HG02610 (cell line): ENCODE measurements around the gene MMP14.
"Not testable (repeated sequence)": the region's sequence is repeated elsewhere in the genome, so short reads cannot be mapped to it uniquely, and the experiment has no call there.

Source experiments
- ATAC-seq: cut with Tn5 transposase; IDR thresholded peaks from one replicate; pipeline ENCODE4 v1.9.1; 2021; ENCODE audit warnings: mild to moderate bottlenecking, moderate library complexity; ENCODE audit not compliant: unreplicated experiment

The MMP14 gene

DNA sequence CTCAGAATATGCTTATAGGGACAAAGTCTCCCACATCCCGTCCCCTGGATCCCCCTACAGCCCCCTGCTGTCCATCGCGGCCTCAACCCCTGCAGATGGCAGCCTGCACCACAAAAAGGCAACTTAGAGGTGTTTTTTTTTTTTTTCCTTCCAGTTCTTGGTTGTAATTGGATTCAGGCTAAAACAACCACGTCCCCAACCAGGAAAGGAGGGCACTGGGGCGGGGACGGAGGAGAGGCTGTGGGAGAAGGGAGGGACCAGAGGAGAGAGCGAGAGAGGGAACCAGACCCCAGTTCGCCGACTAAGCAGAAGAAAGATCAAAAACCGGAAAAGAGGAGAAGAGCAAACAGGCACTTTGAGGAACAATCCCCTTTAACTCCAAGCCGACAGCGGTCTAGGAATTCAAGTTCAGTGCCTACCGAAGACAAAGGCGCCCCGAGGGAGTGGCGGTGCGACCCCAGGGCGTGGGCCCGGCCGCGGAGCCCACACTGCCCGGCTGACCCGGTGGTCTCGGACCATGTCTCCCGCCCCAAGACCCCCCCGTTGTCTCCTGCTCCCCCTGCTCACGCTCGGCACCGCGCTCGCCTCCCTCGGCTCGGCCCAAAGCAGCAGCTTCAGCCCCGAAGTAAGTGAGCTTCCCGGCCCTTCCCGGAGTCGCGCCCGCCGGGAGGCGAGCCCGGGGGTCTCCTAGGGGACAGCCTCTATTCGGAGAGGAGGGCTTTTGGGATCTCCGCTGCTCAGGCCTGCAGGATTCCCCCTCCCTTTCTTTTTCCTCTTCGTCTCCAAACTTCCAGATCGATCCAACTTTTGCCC lies at the start of gene MMP14:
Gene MMP14 (plus strand): TSS at position 285 of the 813 bp plus-strand sequence. CDS start 233 bp downstream, at position 518.
- ATAC-seq: no peak

DNA sequence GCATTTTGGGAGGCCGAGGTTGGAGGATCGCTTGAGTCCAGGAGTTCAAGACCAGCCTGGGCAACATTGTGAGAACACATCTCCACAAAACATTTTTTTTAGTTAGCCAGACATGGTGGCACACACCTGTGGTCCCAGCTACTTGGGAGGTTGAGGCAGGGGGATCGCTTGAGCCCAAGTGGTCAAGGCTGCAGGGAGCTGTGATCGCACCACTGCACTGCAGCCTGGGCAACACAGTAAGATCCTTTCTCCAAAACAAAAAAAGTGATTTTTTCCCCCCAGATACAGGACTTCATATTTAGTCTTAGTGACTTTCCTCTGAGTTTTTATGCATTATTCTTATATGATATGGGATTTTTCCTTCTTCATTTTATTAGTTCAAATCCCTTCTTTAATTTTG lies 49.7 kb upstream of the MMP14 start:
- no peak for ATAC-seq

DNA sequence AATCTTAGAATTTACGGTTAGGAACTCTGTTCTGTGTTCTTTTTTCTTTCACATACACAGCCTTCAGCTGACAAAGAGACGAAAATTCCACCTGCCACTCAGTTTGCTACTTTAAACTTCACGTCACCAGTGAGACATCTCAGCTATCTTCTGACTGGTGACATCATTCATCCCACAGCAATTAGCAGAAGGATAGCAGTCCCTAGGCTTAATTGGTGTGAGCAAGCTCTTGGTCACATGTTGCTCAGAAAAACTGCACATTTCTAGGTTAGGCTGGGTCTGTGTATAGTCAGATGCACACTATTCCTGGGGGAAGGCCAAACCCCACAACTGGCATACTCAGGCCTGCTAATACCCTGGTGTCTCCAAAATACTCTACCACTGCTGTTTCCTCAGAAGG lies 45.1 kb upstream of the MMP14 start:
- no peak for ATAC-seq

DNA sequence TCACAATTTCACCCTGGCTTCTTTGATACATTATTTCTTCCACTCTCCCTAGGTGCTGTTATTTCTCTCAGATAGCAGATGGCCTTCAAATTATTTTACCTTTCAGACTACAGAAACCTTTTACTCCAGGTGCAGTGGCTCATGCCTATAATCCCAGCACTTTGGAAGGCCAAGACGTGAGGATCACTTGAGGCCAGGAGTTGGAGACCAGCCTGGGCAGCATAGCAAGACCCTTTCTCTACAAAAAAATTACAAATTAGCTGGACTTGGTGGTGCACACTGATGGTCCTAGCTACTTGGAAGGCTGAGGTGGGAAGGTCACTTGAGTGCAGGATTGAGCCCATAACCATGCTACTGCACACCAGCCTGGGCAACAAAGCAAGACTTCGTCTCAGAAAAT lies 44.2 kb upstream of the MMP14 start:
- no peak for ATAC-seq

DNA sequence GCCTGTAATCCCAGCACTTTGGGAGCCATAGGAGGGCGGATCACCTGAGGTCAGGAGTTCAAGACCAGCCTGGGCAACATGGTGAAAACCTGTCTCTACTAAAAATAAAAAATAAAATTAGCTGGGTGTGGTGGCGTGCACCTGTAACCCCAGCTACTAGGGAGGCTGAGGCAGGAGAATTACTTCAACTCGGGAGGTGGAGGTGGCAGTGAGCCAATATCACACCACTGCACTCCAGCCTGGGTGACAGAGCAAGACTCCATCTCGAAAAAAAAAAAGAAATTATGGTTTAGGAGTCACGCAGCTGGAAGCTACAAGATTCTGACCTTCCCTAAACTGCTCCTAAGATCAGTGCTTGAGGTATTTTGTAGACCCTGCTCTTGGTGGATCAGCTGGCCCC lies 42.8 kb upstream of the MMP14 start:
- ATAC-seq: not testable (repeated sequence)

DNA sequence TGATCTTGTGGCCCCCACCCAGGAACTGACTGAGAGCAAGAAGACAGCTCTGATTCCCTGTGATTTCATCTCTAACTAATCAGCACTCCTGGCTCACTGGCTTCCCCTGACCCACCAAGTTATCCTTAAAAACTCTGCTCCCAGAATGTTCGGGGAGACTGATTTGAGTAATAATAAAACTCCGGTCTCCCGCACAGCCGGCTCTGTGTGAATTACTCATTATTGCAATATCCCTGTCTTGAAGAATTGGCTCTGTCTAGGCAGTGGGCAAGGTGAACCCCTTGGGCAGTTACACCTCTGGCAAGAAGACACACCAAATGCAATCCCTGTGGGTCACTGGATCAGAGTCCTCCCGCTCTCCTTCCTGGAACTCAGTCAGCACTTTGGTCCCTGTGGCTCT lies 42.4 kb upstream of the MMP14 start:
- no peak for ATAC-seq

DNA sequence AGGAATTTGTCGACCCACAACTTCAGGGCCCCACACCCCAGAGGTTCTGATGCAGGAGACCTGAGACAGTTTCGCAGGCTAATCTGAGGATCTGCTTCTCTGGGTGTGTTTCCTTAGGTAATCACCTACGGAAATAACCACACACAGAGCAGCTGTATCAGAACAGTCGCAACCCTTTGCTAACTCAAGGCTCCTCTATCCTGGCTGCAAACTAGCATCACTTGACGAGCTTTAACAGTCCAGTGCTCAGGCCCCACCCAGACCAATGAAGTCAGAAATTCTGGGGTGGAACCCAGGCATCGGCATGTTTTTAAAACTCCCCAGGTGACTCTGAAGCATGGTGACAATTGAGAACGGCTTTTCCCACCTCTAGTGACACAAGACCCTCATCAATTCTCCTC lies 41.8 kb upstream of the MMP14 start:
- ATAC-seq: peak; percentile 74

DNA sequence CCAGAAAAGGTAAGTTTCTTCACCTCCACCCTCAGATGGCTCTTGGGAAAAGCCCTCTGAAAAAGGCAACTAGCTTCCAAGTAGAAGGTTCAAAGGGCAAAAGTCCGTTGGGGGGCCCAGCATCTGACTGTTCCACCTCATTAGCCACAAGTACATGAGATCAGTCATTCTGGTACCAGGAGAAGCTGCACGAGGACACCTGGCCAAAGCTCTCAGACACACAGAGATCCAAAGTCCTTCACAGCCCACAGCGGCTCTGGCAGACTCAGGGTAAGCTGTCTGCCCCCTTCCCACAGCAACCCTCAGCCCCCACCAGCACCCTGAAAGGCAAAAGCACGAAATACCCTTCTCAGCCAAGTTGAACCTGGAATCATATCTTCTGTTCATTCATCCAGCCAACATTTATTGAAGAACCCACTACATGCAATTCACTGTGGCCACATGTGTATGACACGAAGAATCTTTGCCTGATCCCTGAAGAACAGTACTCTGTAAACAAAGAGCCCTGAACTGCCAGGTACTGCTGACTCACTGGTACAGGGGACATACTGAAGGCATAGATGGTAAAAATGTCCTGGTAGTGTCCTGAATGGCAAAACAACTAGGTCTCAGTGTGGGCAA lies 40.2 kb upstream of the MMP14 start:
- ATAC-seq: peak; percentile 42

DNA sequence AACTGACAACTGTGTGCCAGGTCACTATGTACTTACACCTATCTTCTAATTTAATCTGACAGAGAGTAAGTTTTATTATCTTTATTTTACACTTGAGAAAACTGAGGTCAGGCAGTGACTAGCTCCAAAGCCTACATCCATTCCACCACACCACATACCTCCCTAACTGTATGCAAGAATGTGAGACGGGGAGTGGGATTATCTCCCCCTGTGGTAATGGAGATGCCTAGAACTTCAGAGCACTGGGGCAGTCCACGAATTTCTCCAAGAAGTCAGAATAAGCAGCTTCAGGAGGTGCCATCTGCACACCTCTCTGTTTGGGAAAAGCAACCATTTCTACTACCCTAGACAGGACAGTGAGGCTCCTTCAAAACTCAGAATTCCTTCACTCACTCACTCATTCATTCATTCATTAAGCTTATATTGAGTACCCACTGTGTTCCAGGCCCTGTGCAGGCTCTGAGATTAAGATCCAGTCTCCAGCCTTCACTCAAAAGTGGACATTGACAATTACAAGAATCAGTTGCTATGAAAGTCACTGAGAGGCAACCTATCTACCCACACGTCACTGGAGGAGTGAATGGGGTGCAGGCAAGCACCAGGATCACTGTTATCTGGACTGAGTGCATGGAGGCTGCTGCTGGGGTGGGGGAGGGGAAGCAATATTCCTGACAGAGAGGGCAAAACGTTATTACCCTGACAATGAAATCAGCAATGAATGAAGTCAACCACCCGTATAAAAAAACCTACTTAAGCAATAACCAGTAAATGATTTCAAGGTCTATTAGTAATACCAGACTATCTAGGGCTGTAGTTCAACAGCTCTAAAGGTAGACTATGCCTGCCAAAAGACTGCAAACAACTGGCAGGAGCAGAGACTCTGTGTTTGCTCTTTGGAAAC lies 39.1 kb upstream of the MMP14 start:
- no peak for ATAC-seq

DNA sequence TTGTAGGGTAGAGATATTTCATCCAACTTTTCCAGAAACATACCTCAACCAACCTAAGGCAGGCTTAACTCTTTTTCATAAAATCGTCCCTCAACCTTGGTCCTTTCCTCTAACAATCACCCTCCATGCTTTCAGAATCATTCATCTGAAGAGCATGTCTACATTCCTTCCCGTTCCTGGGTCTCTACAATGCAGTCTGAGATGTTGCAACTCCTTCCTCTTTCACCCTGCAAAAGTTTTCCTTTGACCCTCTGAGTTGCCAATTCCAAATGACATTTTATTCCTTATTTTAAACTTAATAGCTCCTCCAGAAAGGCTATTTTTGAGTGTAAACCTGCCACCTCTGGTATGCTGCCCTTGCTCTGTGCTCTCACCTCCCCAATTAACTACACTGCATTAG lies 37.9 kb upstream of the MMP14 start:
- ATAC-seq: no peak

DNA sequence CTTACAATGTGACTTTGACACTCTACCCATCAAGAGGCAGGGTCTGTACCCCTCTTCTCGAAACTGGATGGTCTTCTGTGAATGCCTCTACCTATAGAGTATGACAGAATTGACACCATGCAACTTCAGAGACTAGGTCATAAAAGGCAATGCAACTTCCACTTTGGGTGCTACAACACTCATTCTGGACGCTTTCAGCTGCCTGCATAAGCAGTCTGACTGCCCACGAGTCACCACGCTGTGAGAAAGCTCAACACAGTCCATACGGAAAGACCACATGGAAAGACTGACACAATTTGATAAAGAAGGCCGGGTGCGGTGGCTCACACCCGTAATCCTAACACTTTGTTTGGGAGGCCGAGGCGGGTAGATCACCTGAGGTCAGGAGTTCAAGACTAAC lies 36.0 kb upstream of the MMP14 start:
- ATAC-seq: no peak

DNA sequence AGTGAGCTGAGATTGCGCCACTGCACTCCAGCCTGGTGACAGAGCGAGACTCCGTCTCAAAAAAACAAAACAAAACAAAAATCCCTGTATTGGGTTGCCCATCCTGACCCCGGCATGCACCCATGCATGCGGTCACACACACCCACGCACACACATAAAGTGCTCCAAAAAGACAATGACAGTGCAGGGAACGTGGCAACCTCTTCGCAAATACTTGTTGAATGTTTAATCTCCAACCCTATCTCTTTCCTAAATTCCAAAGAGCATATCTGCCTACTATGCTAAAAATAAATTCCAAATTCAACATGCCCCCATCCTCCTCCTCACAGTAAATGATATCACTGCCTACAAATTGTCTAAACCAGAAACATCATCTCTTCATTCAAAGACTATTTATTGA lies 34.7 kb upstream of the MMP14 start:
- no peak for ATAC-seq

DNA sequence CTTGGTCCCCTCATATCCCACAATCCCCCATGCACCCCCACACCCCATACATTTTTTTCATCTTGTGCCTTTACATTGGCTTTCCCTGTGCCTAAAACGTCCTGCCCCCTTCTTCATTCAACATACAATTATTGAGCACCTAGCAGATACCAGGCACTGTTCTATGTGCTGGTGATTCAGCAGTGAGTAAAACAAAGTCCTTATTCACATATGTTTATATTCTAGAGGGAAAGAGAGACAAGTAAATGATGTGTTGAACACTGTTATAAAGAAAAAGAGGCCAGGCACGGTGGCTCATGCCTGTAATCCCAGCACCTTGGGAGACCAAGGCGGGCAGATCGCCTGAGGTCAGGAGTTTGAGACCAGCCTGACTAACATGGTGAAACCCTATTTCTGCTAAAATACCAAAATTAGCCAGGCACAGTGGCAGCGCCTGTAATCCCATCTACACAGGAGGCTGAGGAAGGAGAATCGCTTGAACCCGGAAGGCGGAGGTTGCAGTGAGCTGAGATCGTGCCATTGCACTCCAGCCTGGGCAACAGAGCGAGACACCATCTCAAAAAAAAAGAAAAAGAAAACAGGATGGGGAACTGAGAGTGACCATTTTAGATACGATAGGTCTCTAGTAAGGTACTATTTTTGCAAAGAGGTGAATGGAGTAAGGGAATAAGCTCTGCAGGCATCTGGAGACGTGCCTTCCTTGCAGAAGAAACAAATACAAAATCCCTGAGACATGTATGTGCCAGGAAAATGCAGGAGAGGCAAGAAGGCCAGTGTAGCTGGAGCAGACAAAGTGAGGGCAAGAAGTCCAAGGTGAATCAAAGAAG lies 33.3 kb upstream of the MMP14 start:
- peak; percentile 63 for ATAC-seq

DNA sequence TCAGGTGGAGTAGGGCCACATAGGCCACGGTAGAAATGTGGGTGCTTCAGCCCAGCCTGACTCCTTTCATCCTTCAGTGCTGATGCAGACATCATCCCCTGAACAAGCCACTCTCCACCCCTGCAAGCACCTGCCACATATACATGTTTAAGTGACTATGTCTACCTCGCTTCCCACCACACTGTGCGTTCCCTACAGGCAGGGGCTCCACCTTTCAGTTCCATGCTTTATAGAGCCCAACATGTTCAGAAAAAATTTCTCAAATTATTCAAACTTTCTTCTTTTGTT lies 32.8 kb upstream of the MMP14 start:
- ATAC-seq: peak; percentile 46

DNA sequence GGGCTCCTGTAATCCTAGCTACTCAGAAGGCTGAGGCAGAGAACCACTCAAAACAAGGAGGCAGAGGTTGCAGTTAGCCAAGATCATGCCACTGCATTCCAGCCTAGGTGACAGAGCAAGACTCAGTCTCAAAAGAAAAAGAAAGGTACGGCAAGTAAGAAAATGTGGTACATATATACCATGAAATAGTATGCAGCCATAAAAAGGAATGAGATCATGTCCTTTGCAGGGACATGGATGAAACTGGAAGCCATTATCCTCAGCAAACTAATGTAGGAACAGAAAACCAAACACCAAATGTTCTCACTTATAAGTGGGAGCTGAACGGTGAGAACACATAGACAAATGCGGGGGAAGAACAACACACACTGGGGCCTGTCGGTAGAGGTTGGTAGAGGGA lies 31.1 kb upstream of the MMP14 start:
- ATAC-seq: not testable (repeated sequence)

DNA sequence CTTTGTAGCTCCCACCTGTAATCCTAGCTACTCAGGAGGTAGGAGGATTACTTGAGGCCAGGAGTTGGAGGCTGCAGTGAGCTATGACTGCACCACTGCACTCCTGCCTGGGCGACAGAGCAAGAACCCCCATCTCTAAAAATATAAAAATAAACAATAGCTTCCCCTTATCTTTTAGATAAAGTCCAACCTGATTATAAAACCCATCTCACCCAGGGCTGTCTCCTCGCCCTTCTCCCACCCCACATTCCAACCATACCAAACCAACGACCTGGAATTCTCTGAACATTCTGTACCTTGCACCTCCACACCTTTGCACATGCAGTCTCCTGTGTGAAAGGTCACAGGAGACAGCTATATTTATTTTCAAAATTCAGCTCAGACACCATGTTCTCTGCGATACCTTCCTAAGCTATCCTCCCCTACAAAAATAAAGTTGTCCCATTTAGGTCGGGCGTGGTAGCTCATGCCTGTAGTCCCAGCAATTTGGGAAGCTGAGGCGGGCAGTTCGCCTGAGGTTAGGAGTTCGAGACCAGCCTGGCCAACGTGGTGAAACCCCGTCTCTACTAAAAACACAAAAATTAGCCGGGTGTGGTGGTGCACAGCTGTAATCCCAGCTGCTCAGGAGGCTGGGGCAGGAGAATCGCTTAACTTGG lies 28.8 kb upstream of the MMP14 start:
- ATAC-seq: no peak

DNA sequence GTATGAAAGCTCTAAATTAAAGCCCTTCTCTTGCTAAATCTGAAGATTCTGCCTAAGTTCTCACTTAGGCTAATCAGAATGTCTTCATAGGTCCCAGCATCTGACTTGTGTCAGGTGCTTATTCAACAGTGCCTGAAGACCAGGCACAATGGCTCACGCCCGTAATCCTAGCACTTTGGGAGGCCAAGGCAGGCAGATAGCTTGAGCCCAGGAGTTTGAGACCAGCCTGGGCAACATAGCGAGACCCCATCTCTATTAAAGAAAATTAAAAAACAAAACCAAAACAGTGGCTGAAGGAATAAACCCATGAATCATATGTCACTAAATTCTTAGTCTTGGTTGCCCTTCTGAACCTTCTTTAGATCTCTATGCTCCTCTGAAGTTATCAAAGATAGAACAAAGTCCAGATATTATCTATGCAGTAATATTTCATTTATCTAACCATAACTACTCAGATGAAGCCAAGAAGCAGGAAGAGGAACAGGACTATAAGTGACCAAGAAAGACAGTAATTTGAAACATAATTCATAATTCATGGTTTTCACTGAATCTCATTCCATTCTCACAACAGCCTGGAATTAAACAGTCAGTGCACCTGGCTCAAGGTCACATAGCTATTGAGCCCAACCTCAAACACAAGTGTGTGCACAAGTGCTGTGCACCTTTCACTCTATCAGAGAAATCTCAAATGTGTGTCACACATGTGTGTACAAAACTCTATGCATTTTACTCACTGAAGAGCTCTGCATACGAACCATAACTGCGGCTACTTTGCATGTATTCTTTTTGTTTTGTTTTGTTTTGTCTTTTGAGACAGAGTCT lies 27.8 kb upstream of the MMP14 start:
- no peak for ATAC-seq

DNA sequence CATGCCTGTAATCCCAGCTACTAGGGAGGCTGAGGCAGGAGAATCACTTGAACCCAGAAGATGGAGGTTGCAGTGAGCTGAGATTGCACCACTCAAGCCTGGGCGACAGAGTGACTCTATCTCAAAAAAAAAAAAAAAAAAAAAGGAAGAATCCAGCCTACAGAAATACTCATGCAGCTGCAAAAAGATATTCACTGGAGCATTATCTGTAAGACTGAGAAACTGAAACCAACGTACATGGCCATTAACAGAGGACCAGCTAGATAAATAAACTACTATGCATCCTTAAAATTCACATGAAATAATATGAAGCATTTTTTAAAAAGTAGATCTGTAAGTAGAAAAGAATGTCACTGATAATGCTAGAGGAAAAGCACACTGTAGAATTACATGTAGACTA lies 24.7 kb upstream of the MMP14 start:
- ATAC-seq: no peak

DNA sequence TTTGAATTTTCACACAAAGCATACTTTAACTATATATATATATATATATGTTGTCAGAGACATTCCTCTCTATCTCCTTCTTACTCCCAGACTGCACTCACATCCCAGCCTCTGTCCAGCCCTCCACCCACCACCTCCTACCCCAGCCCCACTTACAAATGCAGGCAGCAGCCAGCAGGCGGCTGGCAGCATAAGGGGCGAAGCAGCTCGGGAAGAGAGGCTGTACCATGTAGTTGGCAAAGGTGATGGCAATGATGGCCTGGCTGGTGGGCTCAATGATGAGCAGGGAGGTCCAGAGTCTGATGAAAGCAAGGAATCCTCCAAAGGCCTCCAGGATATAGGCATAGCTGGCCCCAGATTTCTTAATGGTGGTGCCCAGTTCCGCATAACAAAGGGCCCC lies 23.6 kb upstream of the MMP14 start:
- ATAC-seq: no peak

DNA sequence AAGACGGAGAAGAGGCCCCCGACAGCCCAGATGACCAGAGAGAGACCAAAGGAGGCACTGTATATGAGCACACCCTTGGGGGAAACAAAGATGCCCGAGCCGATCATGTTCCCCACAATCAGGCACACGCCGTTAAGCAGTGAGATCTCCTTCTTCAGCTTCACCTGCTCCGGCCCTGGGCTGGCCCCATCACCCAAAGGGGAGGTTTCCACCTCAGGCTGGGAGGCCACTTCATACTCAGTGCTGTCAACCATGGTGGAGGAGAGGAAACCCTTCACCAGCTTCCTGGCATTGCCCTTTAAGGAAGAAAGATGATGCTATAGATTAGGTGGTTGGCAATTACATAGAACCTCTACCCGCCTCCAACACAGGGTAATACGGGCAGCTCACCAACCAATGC lies 23.2 kb upstream of the MMP14 start:
- ATAC-seq: no peak
